ENCODE measurements around the gene CYB561D2. TPM values are rescaled to one million over a fixed set of nuclear protein-coding genes. Genes with fewer than 3 reads are reported as not detected.

Gene CYB561D2
- total and polyA plus RNA-seq, 2 of the 13 experiments (the other 11 are each of a cell fraction or from before 2014, with no cell fraction given): 11.1 to 17.2 TPM

DNA sequence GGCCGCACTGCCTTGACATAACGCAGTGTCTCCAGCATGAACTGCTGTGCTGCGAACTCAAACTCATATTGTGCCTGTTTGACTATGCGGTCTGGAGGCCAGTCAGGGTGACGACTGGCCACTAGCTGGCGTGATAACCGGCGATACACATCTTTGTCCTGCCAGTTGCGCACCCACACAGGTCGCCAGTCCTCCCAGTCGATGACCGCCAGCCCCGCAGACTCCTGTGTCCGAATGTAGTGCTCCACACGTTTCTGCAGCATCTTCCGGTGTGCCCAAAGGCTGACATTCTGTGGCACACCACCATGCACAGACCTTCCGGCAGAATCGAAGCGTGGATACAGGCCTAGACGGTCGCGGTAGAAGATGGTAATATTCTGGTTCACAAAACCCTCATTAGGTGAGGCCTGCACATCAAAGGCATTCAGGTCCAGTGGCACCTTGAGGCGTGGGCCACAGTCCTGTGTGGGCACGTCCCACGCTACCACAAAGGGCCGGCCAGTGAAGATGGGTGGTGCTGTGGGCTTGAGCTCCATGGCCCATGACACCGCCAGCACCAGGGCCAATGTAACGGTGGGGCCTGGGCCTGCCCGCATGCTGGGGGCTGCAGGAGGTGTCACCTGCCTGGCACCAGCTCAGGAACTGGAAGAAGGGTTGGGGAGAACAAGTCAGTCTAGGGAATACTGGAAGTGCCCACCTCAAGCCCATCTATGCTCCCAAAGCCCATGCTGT is 30.6 kb upstream of the CYB561D2 start (continued):
- TF ChIP-seq ZBTB4 (CRISPR knock-in tag; IDR thresholded peaks at IDR 0.05; ENCODE audit: borderline replicate concordance) (no peak), ZNF501 (CRISPR knock-in tag; IDR thresholded peaks at IDR 0.05) (peak; percentile 41; the same call in 1 of the 2 replicates), SIN3A (IDR thresholded peaks at IDR 0.05; ENCODE audit: borderline replicate concordance, low read depth, low read length) (0 out of 2 replicates have a peak, but pooled peaks have one; percentile 11), ZNF768 (CRISPR knock-in tag; IDR thresholded peaks at IDR 0.05) (0 out of 2 replicates have a peak, but pooled peaks have one; percentile 25), BORCS8-MEF2B (CRISPR knock-in tag; IDR thresholded peaks at IDR 0.05) (0 out of 2 replicates have a peak, but pooled peaks have one; percentile 26)

DNA sequence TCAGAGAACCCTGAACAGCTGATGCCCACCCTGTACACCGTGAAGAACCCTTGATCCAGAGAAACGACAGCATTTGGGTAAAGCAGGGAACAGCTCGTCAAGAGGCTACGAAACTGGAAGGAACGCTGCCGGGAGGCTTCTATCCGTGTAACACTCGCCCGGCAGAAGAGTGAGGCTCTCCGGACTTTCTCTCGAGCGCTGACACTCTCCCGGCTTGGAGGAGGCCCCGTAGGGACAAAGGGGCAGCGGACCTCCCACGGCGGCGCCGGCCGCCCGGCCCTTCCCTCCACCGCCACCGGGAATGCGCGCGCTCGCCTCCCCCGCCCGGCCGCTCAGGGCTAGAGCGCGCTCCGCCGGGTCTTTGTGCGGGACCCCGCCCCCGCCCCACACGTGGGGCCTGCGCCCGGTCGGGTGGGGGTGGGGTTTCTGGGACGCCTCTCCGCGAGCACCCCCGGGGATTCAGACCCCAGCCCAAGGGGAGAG is 29.8 kb upstream of the CYB561D2 start:
- H3K4me1 ChIP-seq (ENCODE audit: insufficient read depth, low read length): peaks cover 78% of the 10 kb centered on the region
- H4K20me1 ChIP-seq (ENCODE audit: insufficient read depth, low read length): no peaks in the 10 kb centered on the region
- CTCF ChIA-PET (ENCODE audit: low intra/inter-chr PET ratio, low total read pairs): interaction anchor here (0.9 to 2.3 kb wide), 3 partner anchors 18 to 94 kb away, joined by 3 to 15 read pairs (median 3); partner anchors contain the start of genes HYAL1, HYAL3 and NAA80
- in situ Hi-C loops (cut with HindIII; ENCODE audit: extremely low pct_ligation_motif_present, low pct_unique_long_range_greater_than_20kb) (loop anchor here (5.0 kb wide), 1 partner anchor 59 kb away; no protein-coding TSS in a partner anchor), intact Hi-C loops (cut with micrococcal nuclease; ENCODE audit: unreplicated experiment) (loop anchor here (1.0 kb wide), 1 partner anchor 22 kb away; the partner anchor contains the start of genes HYAL3 and NAA80)
- peaks cover 15 to 40% of the 10 kb centered on the region in 2 experiments for H3K36me3 ChIP-seq (replicated peaks in 1 of 2; ENCODE audit: control insufficient read depth in 1 of 2, insufficient read depth in 2 of 2, low read length in 2 of 2)
- H3K9ac ChIP-seq (ENCODE audit: insufficient read depth, low read depth, low read length): peak overlapping the region; percentile 99
- no peaks in the 10 kb centered on the region for H3K9me3 ChIP-seq (ENCODE audit: low read length)
- no TSS peak for BruUV-seq (replicated peaks)
- POLR2A ChIA-PET: interaction anchor here (0.6 to 13.0 kb wide), 14 partner anchors 12 to 118 kb away, joined by 3 to 222 read pairs (median 8); partner anchors contain the start of genes GNAI2, HYAL1, HYAL3 and IFRD2
- H3K79me2 ChIP-seq (ENCODE audit: insufficient read depth, low read length): peaks cover 25% of the 10 kb centered on the region
- peak overlapping the region; percentile 100 for H3K27ac ChIP-seq (ENCODE audit: extremely low read length, insufficient read depth, low read length)
- H3K27me3 ChIP-seq (ENCODE audit: control insufficient read depth in 1 of 2, insufficient read depth in 2 of 2, low read length in 2 of 2): no peaks in the 10 kb centered on the region; a peak in 1 of 5 replicates
- peak overlapping the region; percentile 94 for H3K4me2 ChIP-seq (ENCODE audit: low read depth, low read length)
- DNase-seq (ENCODE audit: low spot score) (peak; percentile 58), FAIRE-seq (no peak), ATAC-seq (peak; percentile 42)
- H2AFZ ChIP-seq (ENCODE audit: low read length): no peak overlapping the region
- peak overlapping the region; percentile 81 to 91 (median 85) for H3K4me3 ChIP-seq (replicated peaks in 1 of 3; ENCODE audit: insufficient read depth in 1 of 3, low read depth in 2 of 3, low read length in 3 of 3)
- 0% methylated on average over 6 of the region's 45 CpGs for WGBS (ENCODE audit: low lambda C conversion rate)
- TF ChIP-seq ZNF747 (CRISPR knock-in tag; IDR thresholded peaks at IDR 0.05; ENCODE audit: borderline replicate concordance): no peak
- TF ChIP-seq KLF12 (CRISPR knock-in tag; IDR thresholded peaks at IDR 0.05; ENCODE audit: borderline replicate concordance): peak; percentile 40; the same call in 1 of the 2 replicates
- 0 out of 2 replicates have a peak, but pooled peaks have one; percentile 20 for TF ChIP-seq ZNF678 (CRISPR knock-in tag; IDR thresholded peaks at IDR 0.05)
- peak; percentile 12 for TF ChIP-seq SRSF1 (optimal IDR thresholded peaks at IDR 0.05; ENCODE audit: low read depth, low read length)
- no peak for TF ChIP-seq ZNF556 (CRISPR knock-in tag; IDR thresholded peaks at IDR 0.05; ENCODE audit: borderline replicate concordance)
- TF ChIP-seq ZNF281 (CRISPR knock-in tag; IDR thresholded peaks at IDR 0.05; ENCODE audit: borderline replicate concordance): peak; percentile 82
- no peak for TF ChIP-seq RNF219 (CRISPR knock-in tag; IDR thresholded peaks at IDR 0.05)
